B cell (primary cell): Measurements from ENCODE around the gene TARS1.

Experiments used
- CTCF ChIP-seq: fragments of 200-600 bp; IDR thresholded peaks from one replicate; pipeline ENCODE4 v1.8.0; 2022; ENCODE audit warnings: antibody characterized with exemption, mild to moderate bottlenecking
- EZH2 ChIP-seq: IDR thresholded peaks from 2 replicates; pipeline ENCODE4 v1.6.1; 2012; ENCODE audit warnings: borderline replicate concordance, low read depth, mild to moderate bottlenecking, moderate library complexity, low read length; ENCODE audit not compliant: insufficient read depth, poor library complexity, severe bottlenecking

GRCh38 chr5:33425314-33425713 is 15.5 kb upstream of the TARS1 start:
- no peak for TF ChIP-seq CTCF
- TF ChIP-seq EZH2: no peak
